Glutamatergic neuron (in vitro differentiated cells): ENCODE results near the gene FGGY. TPM values are rescaled to one million over a fixed set of nuclear protein-coding genes. Genes with fewer than 3 reads are reported as not detected.

Source experiments
- DNase-seq: peaks from one replicate; pipeline ENCODE4 v3.0.0; 2022
- H3K27ac Mint-ChIP-seq: one replicate; pipeline ENCODE4 v1.8.0; 2020; ENCODE audit warnings: mild to moderate bottlenecking, mixed read lengths, inconsistent platforms; ENCODE audit not compliant: unreplicated experiment
- H3K27me3 Mint-ChIP-seq: one replicate; pipeline ENCODE4 v1.8.0; 2020; ENCODE audit warnings: mild to moderate bottlenecking, moderate library complexity, mixed read lengths, inconsistent platforms; ENCODE audit not compliant: unreplicated experiment
- H3K36me3 Mint-ChIP-seq: one replicate; pipeline ENCODE4 v1.8.0; 2020; ENCODE audit warnings: mild to moderate bottlenecking, mixed read lengths, inconsistent platforms; ENCODE audit not compliant: unreplicated experiment
- H3K4me1 Mint-ChIP-seq: one replicate; pipeline ENCODE4 v1.8.0; 2020; ENCODE audit warnings: mild to moderate bottlenecking, low read depth, mixed read lengths, inconsistent platforms; ENCODE audit not compliant: unreplicated experiment
- H3K4me3 Mint-ChIP-seq: one replicate; pipeline ENCODE4 v1.8.0; 2020; ENCODE audit warnings: mild to moderate bottlenecking, mixed read lengths, inconsistent platforms; ENCODE audit not compliant: unreplicated experiment
- H3K9me3 Mint-ChIP-seq: one replicate; pipeline ENCODE4 v1.8.0; 2020; ENCODE audit warnings: mild to moderate bottlenecking, moderate library complexity, mixed read lengths, inconsistent platforms; ENCODE audit not compliant: unreplicated experiment
- CTCF ChIP-seq: fragments of 200-600 bp; sonication (generic); IDR thresholded peaks from one replicate; pipeline ENCODE4 v1.5.0; 2021; ENCODE audit not compliant: partially characterized antibody, unreplicated experiment
- total RNA-seq: library from RNA; stranded (reverse); fragmentation: NEBNext Ultra II Directional; extraction: Animal tissue kit (Norgen Biotek cat#: 25700); gene quantifications from one replicate; pipeline ENCODE4 v1.2.1, GENCODE V29; 2021; ENCODE audit not compliant: unreplicated experiment

The FGGY gene
- total RNA-seq, 1 donor from 2014 or later, result 11.6 TPM

DNA sequence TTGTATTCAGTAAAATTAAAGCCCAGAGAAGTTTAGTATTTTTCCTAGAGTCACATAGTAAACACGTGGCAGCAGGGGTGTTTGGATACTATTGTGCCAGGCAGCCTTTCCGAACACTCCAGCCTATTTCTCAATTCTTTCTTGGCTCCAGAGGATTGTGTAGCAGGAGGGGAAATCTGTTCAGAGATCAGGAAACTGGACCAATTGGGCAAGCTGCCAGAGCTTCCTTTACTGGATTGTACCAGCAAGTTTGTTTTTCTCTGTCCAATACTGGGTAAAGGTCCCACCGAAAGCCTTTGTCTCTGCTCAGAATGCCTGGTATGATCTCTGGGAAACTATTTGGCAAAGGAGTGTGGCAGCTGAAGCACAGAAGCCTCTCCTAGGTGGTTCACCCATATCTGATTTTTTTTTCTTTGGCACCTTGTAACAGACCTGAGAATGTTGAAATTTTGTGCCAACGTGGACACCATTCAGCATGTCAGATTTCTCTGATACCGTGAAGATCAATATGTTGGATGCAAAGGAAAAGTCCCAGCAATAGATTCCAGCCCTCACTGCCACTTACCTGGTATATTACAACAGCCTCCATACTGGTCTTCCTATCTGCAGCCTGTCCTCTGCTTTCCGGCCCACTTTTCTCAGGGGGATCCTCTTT is 126.2 kb downstream of the FGGY start:
- DNase-seq, result no peak
- Mint-ChIP-seq H3K36me3 (no peaks in the 10 kb centered on the region), H3K4me3 (no peak overlapping the region), H3K9me3 (peaks cover 4% of the 10 kb centered on the region), H3K27ac (no peak overlapping the region), H3K27me3 (no peaks in the 10 kb centered on the region), H3K4me1 (peaks cover 14% of the 10 kb centered on the region)
- TF ChIP-seq CTCF, result no peak

GRCh38 chr1:59427155-59427554 is 130.3 kb downstream of the FGGY start:
- Mint-ChIP-seq H3K27me3 (no peaks in the 10 kb centered on the region), H3K4me3 (peak overlapping the region; percentile 17), H3K36me3 (no peaks in the 10 kb centered on the region), H3K9me3 (peaks cover 4% of the 10 kb centered on the region), H3K4me1 (peaks cover 5% of the 10 kb centered on the region), H3K27ac (no peak overlapping the region)
- no peak for TF ChIP-seq CTCF
- no peak for DNase-seq

GRCh38 chr1:59427784-59428183 is 130.9 kb downstream of the FGGY start:
- H3K4me3 Mint-ChIP-seq, result no peak overlapping the region
- peaks cover 4% of the 10 kb centered on the region for H3K9me3 Mint-ChIP-seq
- no peak for TF ChIP-seq CTCF
- no peaks in the 10 kb centered on the region for H3K27me3 Mint-ChIP-seq
- no peak for DNase-seq
- no peaks in the 10 kb centered on the region for H3K36me3 Mint-ChIP-seq
- no peak overlapping the region for H3K27ac Mint-ChIP-seq
- H3K4me1 Mint-ChIP-seq, result peaks cover 5% of the 10 kb centered on the region

- Mint-ChIP-seq H3K4me3 (no peak overlapping the region), H3K27me3 (no peaks in the 10 kb centered on the region), H3K4me1 (peaks cover 5% of the 10 kb centered on the region), H3K27ac (no peak overlapping the region), H3K36me3 (no peaks in the 10 kb centered on the region), H3K9me3 (peaks cover 4% of the 10 kb centered on the region)
- DNase-seq, result no peak
- no peak for TF ChIP-seq CTCF
These were observed 131.9 kb downstream of the FGGY start for GRCh38 chr1:59428828-59429227.

- Mint-ChIP-seq H3K9me3 (peaks cover 4% of the 10 kb centered on the region), H3K4me3 (no peak overlapping the region), H3K27me3 (no peaks in the 10 kb centered on the region), H3K27ac (no peak overlapping the region), H3K36me3 (no peaks in the 10 kb centered on the region), H3K4me1 (peaks cover 5% of the 10 kb centered on the region)
- DNase-seq, result no peak
- TF ChIP-seq CTCF, result no peak
These were observed 132.8 kb downstream of the FGGY start for GRCh38 chr1:59429656-59430055.
